Measurements from ENCODE around the gene UPF3B. TPM values are rescaled to one million over a fixed set of nuclear protein-coding genes. Genes with fewer than 3 reads are reported as not detected.
"Not testable (repeated sequence)": the region's sequence is repeated elsewhere in the genome, so short reads cannot be mapped to it uniquely, and the experiment has no call there.

UPF3B gene
- total and polyA plus RNA-seq, 2 donors from 2014 or later: 6.0 to 9.4 TPM

DNA sequence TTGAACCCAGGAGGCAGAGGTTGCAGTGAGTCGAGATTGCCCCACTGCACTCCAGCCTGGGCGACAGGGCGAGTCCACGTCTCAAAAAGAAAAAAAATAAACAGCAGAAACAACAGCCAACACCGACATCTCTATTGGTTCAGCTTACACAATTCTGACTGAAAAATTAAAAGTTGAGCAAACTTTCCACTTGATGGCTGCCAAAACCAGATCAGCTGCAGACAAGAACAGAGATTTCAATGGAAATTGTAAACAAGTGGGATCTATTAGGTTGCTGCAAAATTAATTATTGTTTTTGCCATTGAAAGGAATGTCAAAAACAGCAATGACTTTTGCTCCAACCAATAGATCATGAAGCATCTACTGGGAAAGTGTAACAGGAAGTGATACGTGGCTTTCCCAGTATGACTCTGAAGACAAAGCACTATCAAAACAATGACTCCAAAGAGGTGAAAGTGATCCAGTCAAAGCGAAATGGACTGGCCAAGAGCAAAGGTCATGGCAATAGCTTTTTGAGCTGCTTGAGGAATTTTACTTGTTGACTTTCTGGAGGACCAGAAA lies 26.3 kb downstream of the UPF3B start:
- intact Hi-C loops (cut with DNase I): no loop called here
- no peaks in the 10 kb centered on the region for H3K27me3 ChIP-seq (ENCODE audit: control insufficient read depth, insufficient read depth, low read length)
- no peak overlapping the region for H3K27ac ChIP-seq (ENCODE audit: low read depth in 2 of 2, low read length in 2 of 2)
- no peaks in the 10 kb centered on the region for H3K4me1 ChIP-seq (ENCODE audit: control insufficient read depth in 2 of 3, insufficient read depth in 2 of 3, low read depth in 1 of 3, low read length in 3 of 3)
- H3K9me3 ChIP-seq (ENCODE audit: control insufficient read depth in 2 of 3, insufficient read depth in 1 of 3, low read length in 3 of 3): no peaks in the 10 kb centered on the region
- peak in 1 of 5 donors; percentile 2 for DNase-seq
- TF ChIP-seq, protein P1, sequence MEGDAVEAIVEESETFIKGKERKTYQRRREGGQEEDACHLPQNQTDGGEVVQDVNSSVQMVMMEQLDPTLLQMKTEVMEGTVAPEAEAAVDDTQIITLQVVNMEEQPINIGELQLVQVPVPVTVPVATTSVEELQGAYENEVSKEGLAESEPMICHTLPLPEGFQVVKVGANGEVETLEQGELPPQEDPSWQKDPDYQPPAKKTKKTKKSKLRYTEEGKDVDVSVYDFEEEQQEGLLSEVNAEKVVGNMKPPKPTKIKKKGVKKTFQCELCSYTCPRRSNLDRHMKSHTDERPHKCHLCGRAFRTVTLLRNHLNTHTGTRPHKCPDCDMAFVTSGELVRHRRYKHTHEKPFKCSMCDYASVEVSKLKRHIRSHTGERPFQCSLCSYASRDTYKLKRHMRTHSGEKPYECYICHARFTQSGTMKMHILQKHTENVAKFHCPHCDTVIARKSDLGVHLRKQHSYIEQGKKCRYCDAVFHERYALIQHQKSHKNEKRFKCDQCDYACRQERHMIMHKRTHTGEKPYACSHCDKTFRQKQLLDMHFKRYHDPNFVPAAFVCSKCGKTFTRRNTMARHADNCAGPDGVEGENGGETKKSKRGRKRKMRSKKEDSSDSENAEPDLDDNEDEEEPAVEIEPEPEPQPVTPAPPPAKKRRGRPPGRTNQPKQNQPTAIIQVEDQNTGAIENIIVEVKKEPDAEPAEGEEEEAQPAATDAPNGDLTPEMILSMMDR (IDR thresholded peaks at IDR 0.05; ENCODE audit: borderline replicate concordance, extremely low read depth, insufficient read depth): no peak
- no peak for FAIRE-seq
- no peaks in the 10 kb centered on the region for H3K36me3 ChIP-seq (ENCODE audit: control insufficient read depth in 2 of 3, insufficient read depth in 3 of 3, low read length in 3 of 3)
- no peak overlapping the region for H3K4me3 ChIP-seq (ENCODE audit: low read length in 3 of 3)
- no peak overlapping the region for H3K9ac ChIP-seq (ENCODE audit: low read length in 3 of 3)

DNA sequence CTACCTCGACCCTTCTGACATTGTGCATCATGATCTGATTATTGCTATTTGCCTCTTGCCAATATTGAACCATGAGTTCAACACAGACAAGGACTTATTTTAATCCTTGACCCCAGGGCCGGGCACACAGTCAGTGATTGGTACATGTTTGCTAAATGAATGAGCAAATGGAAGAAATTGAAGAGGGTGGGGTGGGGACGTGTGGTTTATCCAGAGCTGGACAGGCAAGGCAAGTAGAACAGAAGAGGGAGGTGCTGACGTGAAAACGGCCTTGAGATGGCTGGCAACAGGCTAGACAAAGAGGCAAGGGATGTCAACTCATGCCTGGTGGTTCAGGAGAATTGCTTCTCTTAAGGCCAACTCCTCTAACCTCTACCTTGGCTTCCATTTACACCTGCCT lies 28.5 kb downstream of the UPF3B start:
- H3K4me1 ChIP-seq (ENCODE audit: control insufficient read depth in 2 of 3, insufficient read depth in 2 of 3, low read depth in 1 of 3, low read length in 3 of 3); H3K4me3 ChIP-seq (ENCODE audit: low read length in 3 of 3); DNase-seq; H3K27ac ChIP-seq (ENCODE audit: low read depth in 2 of 2, low read length in 2 of 2); H3K27me3 ChIP-seq (ENCODE audit: control insufficient read depth, insufficient read depth, low read length); H3K36me3 ChIP-seq (ENCODE audit: control insufficient read depth in 2 of 3, insufficient read depth in 3 of 3, low read length in 3 of 3); intact Hi-C loops (cut with DNase I); H3K9ac ChIP-seq (ENCODE audit: low read length in 3 of 3); H3K9me3 ChIP-seq (ENCODE audit: control insufficient read depth in 2 of 3, insufficient read depth in 1 of 3, low read length in 3 of 3); FAIRE-seq: not testable (repeated sequence)

DNA sequence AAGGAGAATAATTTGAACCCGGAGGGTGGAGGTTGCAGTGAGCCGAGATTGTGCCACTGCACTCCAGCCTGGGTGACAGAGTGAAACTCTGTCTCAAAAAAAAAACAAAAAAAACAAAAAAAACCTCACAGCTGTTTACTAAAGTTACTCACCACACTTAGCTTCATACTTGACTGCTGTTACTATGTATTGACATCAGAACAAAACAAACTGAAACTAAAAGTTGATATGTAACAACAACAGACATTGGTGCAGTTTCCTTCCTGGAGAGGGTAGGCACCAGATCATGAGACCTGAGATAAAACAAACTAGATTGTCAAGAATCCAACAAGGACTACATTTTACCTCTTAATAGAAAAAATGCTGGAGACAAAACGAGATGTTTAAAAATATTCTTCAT lies 31.1 kb downstream of the UPF3B start:
- H3K9me3 ChIP-seq (ENCODE audit: control insufficient read depth in 2 of 3, insufficient read depth in 1 of 3, low read length in 3 of 3); intact Hi-C loops (cut with DNase I); H3K4me3 ChIP-seq (ENCODE audit: low read length in 3 of 3); H3K27me3 ChIP-seq (ENCODE audit: control insufficient read depth, insufficient read depth, low read length); H3K27ac ChIP-seq (ENCODE audit: low read depth in 2 of 2, low read length in 2 of 2); H3K36me3 ChIP-seq (ENCODE audit: control insufficient read depth in 2 of 3, insufficient read depth in 3 of 3, low read length in 3 of 3); H3K9ac ChIP-seq (ENCODE audit: low read length in 3 of 3); H3K4me1 ChIP-seq (ENCODE audit: control insufficient read depth in 2 of 3, insufficient read depth in 2 of 3, low read depth in 1 of 3, low read length in 3 of 3); FAIRE-seq: not testable (repeated sequence)
- peak in 1 of 5 donors; percentile 2 for DNase-seq

DNA sequence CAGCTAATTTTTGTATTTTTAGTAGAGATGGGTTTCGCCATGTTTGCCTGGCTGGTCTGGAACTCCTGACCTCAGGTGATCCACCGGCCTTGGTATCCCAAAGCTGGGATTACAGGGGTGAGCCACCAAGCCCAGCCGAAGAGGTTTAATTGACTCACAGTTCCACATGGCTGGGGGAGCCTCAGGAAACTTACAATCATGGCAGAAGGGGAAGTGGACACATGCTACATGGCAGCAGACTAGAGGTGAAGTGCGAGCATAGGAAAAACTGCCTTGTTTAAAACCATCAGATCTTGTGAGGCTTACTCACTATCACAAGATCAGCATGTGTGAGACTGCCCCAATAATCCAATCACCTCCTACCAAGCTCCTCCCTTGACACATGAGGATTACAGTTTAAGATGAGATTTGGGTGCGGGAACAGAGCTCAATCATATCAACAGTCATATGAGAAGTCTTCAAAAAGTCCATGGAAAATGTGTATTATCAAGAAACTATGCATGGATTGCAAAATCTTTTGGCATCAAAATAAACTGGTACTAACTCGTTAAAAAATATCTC lies 35.6 kb downstream of the UPF3B start:
- Histone ChIP-seq H3K9me3 (ENCODE audit: control insufficient read depth in 2 of 3, insufficient read depth in 1 of 3, low read length in 3 of 3) (no peaks in the 10 kb centered on the region), H3K4me1 (ENCODE audit: control insufficient read depth in 2 of 3, insufficient read depth in 2 of 3, low read depth in 1 of 3, low read length in 3 of 3) (no peaks in the 10 kb centered on the region), H3K9ac (ENCODE audit: low read length in 3 of 3) (no peak overlapping the region), H3K4me3 (ENCODE audit: low read length in 3 of 3) (no peak overlapping the region), H3K36me3 (ENCODE audit: control insufficient read depth in 2 of 3, insufficient read depth in 3 of 3, low read length in 3 of 3) (no peaks in the 10 kb centered on the region), H3K27ac (ENCODE audit: low read depth in 2 of 2, low read length in 2 of 2) (no peak overlapping the region), H3K27me3 (ENCODE audit: control insufficient read depth, insufficient read depth, low read length) (no peaks in the 10 kb centered on the region)
- DNase-seq (no peak), FAIRE-seq (no peak)
- TF ChIP-seq, protein P1 (IDR thresholded peaks at IDR 0.05; ENCODE audit: borderline replicate concordance, extremely low read depth, insufficient read depth): no peak
- intact Hi-C loops (cut with DNase I): no loop called here

Measured in kidney (tissue), 14 donors.